Measurements from ENCODE around the gene KPNB1. TPM values are rescaled to one million over a fixed set of nuclear protein-coding genes. Genes with fewer than 3 reads are reported as not detected.

Gene KPNB1
- total and polyA plus RNA-seq, 12 donors, result 41.5 to 352 (median 214) TPM

DNA sequence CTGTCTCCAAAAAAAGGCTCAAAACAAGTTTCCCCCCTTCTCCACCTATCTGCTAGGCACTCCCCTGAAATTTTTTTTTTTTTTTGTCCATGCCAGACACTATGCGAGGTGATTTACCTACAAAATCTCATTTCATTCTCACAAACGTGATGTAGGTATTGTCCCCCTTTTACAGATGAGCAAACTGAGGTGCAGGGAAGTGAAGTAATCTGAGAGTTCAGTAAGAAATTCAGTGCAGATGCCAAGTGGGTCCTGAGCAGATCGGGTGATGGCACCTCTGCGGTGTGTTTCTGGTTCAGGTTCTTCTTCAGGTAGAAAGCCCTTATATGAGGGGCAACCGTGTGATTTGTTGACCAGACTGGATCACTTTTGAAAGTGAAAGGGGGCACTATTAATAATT lies 54.0 kb downstream of the KPNB1 start:
- Histone ChIP-seq H3K4me3 (no peak overlapping the region), H3K27me3 (no peaks in the 10 kb centered on the region), H3K9me3 (replicated peaks in 1 of 3) (no peaks in the 10 kb centered on the region), H3K4me1 (replicated peaks in 1 of 2) (peaks cover 0 to 9% of the 10 kb centered on the region in 2 donors), H3K27ac (no peak overlapping the region), H3K36me3 (replicated peaks in 1 of 2) (peaks cover 0 to 10% of the 10 kb centered on the region in 2 donors)
- TF ChIP-seq, protein P1, sequence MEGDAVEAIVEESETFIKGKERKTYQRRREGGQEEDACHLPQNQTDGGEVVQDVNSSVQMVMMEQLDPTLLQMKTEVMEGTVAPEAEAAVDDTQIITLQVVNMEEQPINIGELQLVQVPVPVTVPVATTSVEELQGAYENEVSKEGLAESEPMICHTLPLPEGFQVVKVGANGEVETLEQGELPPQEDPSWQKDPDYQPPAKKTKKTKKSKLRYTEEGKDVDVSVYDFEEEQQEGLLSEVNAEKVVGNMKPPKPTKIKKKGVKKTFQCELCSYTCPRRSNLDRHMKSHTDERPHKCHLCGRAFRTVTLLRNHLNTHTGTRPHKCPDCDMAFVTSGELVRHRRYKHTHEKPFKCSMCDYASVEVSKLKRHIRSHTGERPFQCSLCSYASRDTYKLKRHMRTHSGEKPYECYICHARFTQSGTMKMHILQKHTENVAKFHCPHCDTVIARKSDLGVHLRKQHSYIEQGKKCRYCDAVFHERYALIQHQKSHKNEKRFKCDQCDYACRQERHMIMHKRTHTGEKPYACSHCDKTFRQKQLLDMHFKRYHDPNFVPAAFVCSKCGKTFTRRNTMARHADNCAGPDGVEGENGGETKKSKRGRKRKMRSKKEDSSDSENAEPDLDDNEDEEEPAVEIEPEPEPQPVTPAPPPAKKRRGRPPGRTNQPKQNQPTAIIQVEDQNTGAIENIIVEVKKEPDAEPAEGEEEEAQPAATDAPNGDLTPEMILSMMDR (IDR thresholded peaks at IDR 0.05), result no peak
- TF ChIP-seq POLR2A (IDR thresholded peaks at IDR 0.05), result no peak
- 84 to 92% (median 90%) methylated on average over 5 of the region's 5 CpGs for WGBS, 4 donors
- intact Hi-C loops (cut with DNase I), result loop anchor here in 1 of 2 donors (10.0 kb wide), 1 partner anchor 81 kb away; no protein-coding TSS in a partner anchor
- DNase-seq, result no peak

DNA sequence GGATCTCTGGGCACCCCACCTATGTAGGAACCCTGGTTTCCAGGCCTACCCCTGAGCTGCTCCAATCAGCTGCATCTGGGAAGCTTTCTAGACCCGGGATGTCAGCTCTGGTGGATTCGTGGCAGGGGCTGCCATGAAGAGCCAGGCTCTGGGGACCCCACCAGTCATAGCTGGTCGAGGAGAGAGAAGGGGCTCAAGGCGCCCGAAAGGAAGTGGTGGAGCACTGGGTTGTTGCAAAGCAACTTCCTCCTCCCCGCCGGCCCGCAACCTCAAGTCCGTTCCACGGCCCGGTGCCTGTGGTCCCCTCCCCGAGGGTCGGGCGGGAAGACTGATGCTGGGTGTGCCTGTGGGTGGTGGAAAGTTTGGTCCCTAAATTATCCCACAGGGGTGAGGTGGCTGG lies 54.4 kb downstream of the KPNB1 start:
- Histone ChIP-seq H3K27me3 (no peaks in the 10 kb centered on the region), H3K9me3 (replicated peaks in 1 of 3) (no peaks in the 10 kb centered on the region), H3K4me1 (replicated peaks in 1 of 2) (peaks cover 0 to 9% of the 10 kb centered on the region in 2 donors), H3K27ac (no peak overlapping the region), H3K4me3 (no peak overlapping the region), H3K36me3 (replicated peaks in 1 of 2) (peaks cover 0 to 9% of the 10 kb centered on the region in 2 donors)
- no peak for DNase-seq
- TF ChIP-seq POLR2A (IDR thresholded peaks at IDR 0.05), result no peak
- TF ChIP-seq, protein P1 (IDR thresholded peaks at IDR 0.05), result no peak
- WGBS, 4 donors, result 58 to 78% (median 70%) methylated on average over 9 to 14 of the region's 14 CpGs
- intact Hi-C loops (cut with DNase I), result loop anchor here in 1 of 2 donors (10.0 kb wide), 1 partner anchor 81 kb away; no protein-coding TSS in a partner anchor

DNA sequence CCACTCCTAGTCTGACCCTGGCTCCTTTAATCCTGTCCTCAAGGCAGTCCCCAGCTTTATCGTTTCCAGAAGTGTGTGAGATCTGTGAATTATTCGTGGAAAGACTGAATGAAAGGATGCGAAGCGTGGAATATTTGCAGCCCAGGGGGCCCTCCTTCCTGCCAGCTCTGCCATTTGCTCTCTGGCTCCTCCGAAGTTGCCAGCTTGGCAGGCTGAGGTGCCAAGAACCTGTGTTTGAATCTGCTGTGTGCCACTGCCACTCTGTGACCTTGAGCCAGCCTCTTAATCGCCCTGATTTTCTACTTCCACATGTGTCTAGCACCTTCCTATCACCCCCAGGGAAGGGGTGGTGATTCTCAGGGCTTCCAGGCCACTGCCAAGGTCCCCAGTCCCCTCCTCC lies 55.0 kb downstream of the KPNB1 start:
- TF ChIP-seq POLR2A (IDR thresholded peaks at IDR 0.05), result no peak
- TF ChIP-seq, protein P1 (IDR thresholded peaks at IDR 0.05), result no peak
- Histone ChIP-seq H3K36me3 (replicated peaks in 1 of 2) (peaks cover 0 to 8% of the 10 kb centered on the region in 2 donors), H3K27me3 (no peaks in the 10 kb centered on the region), H3K9me3 (replicated peaks in 1 of 3) (no peaks in the 10 kb centered on the region), H3K4me3 (no peak overlapping the region), H3K4me1 (replicated peaks in 1 of 2) (peaks cover 0 to 9% of the 10 kb centered on the region in 2 donors), H3K27ac (no peak overlapping the region)
- intact Hi-C loops (cut with DNase I), result loop anchor here in 1 of 2 donors (10.0 kb wide), 1 partner anchor 80 kb away; no protein-coding TSS in a partner anchor
- WGBS, 4 donors, result 71 to 81% (median 76%) methylated on average over 6 of the region's 6 CpGs
- DNase-seq, result no peak

DNA sequence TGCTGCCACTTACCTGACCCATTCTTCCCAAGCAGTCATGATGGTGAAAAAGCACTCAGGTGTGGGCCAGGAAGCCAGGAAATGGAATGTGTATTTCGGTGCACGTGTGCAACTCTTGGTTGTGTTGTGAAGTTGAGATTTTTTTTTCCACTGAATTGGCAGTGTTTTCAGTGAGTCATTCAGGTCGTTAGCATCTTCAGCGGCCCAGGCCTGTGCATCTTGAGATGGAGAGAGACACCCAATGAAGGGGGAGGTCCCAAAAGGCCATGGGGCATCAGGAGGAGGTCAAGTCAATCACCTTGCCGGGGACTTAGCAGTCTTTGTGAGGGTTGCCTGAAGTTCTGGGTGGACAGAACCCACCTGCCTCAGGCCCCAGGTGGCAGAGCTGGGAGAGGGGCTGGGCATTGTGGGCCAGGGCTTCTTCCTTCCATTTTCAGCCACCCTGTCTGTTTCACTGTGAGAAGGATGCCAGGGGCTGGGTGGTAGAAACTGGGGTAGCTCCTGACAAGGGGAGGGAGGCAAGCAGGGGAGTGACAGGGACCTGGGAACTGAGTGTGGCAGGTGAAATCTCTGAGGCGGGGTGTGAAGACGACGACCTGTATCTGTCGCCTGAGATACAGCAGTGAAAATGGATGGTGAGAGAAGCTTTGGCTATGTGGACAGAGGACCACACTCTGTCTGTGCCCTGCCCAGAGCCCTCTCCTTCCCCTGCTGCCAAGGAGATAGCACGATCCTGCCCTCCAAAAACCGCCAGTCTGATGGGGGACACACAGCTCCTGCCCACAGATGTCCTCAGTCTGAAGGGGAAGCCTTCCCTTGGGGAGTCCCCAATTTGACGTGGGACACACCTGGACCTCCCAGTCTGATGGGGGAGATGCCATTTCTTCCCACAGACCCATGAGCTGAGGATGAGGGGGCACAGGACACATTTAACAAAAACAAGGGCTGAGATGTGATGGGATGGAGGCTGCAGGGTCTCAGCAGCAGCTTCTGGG lies 56.1 kb downstream of the KPNB1 start:
- H3K27ac ChIP-seq, result no peak overlapping the region
- 60 to 79% (median 75%) methylated on average over 9 to 12 of the region's 12 CpGs for WGBS, 4 donors
- peaks cover 0 to 9% of the 10 kb centered on the region in 2 donors for H3K4me1 ChIP-seq (replicated peaks in 1 of 2)
- H3K27me3 ChIP-seq, result no peaks in the 10 kb centered on the region
- TF ChIP-seq POLR2A (IDR thresholded peaks at IDR 0.05), result no peak
- TF ChIP-seq, protein P1 (IDR thresholded peaks at IDR 0.05), result no peak
- H3K4me3 ChIP-seq, result no peak overlapping the region
- intact Hi-C loops (cut with DNase I), result loop anchor here in 1 of 2 donors (10.0 kb wide), 1 partner anchor 79 kb away; no protein-coding TSS in a partner anchor
- no peak for DNase-seq
- H3K9me3 ChIP-seq (replicated peaks in 1 of 3), result no peaks in the 10 kb centered on the region
- peaks cover 0 to 13% of the 10 kb centered on the region in 2 donors for H3K36me3 ChIP-seq (replicated peaks in 1 of 2)
